Stimulated activated CD8-positive, alpha-beta memory T cell treated with anti-CD3 and anti-CD28 coated beads, Interleukin-4, amount 100 ng/mL, for 24 hours (primary cell): Measurements from ENCODE around the gene RNFT2.
"Not testable (repeated sequence)": the region's sequence is repeated elsewhere in the genome, so short reads cannot be mapped to it uniquely, and the experiment has no call there.

Source experiments
- DNase-seq: peaks from one replicate; pipeline ENCODE4 v3.0.0-alpha.2; 2020; ENCODE audit warnings: low read depth

The RNFT2 gene

DNA sequence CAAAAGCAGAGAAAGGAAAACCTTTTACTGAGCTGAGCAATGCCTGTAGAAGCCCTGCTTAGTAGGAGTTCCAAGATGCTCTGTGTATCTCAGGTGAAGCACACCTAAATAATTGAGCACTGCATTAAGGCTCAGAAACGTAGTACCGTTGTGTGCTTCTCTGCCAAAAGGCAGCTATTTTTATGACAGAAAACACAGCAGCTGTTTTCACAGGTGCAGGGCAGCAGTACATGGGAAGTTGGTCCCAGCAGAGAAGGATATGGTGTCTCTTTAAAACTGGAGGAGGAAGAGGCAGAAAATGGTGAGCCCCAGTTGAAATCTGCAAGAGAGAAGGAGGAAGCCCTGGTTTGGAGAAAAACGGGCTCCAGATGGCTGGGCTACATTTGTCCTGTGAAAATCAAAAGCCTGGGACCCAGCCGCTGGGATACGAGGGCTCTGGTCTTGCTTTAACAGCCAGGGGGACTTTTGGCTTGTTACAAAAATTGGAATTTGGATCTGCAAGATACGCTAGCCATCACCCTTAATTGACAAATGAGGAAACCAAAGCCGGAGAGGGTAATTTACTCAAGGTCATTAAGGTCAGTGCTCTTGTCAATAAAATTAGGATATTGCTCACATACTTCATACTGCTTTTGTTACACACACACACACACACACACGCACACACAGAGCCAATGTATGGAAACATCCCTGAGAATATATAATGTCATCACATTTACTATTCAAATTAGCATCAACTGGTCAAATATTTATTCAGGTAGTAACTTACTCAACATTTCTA, 27.6 kb upstream of the RNFT2 start:
- DNase-seq, result no peak

DNA sequence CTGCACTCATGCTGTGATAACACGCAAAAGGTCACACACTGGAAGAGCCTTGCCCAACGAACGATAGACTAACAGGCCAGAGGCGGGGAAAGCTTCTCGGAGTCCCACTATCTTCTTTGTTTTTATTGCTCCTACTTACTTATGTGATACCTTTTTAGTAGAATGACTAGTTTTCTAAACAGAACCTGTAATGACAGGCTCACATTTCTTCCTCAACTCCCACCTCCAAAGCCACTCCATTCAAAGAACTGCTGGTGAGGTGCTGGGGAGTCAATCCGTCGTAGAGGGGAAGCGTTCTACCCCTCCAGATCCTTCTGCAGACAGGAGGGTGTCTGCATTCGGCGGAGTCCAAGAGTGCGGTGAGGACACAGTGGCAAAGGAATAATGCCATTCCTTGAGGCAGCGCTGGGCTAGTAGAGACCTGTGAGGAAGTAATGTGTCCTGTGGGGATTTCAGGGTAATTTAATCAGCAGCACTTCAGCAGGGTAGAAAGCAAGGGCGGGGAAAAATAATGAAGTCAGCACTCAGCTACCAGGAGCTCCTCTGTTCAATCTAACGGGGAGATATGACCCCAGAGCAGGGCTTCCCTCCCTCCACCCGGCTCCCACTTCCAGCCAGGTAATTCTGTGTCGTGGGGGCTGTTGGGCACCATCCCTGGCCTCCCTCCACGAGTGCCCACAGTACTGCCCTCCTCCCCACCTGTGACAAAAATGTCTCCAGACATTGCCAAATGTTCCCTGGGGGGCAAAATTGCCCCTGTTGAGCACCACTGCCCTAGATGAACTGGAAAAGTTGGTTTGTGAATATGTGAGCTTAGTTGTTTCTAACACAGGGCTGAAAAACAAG, 25.4 kb upstream of the RNFT2 start:
- no peak for DNase-seq

GRCh38 chr12:116713527-116713926, 24.6 kb upstream of the RNFT2 start:
- DNase-seq, result no peak

GRCh38 chr12:116714175-116714574, 23.9 kb upstream of the RNFT2 start:
- no peak for DNase-seq

DNA sequence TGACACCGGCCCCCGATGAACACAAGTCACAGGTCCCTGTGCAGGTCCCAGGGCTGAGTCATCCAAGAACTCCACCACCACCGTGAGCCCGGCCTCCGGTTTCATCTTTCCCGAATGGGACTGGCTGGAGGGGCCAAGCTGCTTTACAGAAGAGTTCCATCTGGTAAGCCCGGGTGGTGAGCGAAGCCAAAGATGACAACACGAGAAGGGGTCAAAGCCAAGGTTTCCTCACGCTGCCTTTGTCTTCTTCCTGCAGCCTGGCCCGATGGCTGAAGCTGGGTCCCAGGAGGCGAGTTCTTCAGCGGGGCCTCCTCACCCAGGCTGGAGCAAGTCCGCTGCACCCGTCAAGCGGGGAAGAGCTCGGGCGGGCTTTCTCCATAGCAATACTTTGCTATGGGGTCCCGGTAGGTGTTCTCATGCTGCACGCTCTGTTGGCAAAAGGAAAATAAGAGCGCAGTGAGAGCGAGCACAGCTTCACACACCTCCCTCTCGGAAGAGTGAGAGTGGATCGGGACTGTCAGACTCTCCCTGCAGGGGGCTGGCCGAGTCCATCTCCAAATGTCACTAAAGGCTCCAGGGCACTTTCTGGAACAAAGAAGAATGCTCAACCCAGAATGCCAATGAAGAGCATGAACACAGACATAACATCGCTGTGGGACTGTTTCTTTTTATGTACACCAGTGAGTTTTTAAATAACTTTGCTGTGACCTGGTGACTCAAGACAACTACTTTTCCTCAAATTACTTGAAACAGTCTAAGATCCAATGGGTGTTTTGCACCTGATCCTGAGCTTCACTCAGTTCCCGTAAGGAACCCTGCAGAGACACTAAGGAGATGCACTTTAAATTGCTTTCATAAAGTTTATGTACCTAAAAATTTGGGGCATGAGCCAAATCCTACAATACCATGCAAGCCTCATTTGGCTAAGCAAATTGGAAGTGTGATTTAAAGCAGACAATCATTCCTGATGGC, 20.4 kb upstream of the RNFT2 start:
- DNase-seq, result no peak

DNA sequence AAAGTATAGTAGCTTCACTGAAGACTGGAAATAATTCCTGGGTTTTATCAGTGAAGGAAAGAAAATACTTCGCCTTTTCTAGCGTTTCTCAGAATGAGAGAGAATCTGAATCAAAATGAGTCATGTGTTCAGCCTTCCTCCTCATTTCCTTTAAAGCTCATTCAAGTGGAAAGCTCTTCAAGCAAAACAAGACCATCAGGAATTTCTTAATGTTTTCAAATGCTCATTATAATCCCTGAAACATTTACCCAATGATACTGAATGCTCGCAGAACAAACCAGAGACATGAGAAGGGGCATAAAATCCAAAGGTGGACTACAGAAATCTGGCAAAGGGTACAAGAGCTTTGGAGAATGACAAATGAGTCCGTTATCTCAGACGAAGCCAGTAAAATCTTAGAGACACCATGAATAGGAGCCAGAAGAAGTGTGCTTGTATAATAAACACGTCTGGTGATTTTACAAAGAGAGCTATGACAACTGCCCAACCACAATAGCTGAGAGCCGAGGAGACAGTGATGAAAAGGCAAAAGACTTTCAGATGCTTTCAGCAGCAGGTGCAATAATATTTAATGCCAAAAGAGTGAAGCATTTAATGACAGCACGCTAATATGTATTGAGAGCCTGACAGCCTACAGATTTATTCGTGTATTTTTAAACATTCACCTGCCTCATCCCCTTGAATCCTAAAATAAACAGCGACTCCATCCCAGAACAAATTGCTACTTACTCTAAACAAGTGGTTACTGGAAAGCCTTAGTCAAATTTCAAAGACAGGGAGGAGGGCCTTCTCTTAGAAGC, 19.3 kb upstream of the RNFT2 start:
- DNase-seq, result no peak

GRCh38 chr12:116719731-116720528, 18.2 kb upstream of the RNFT2 start:
- no peak for DNase-seq

DNA sequence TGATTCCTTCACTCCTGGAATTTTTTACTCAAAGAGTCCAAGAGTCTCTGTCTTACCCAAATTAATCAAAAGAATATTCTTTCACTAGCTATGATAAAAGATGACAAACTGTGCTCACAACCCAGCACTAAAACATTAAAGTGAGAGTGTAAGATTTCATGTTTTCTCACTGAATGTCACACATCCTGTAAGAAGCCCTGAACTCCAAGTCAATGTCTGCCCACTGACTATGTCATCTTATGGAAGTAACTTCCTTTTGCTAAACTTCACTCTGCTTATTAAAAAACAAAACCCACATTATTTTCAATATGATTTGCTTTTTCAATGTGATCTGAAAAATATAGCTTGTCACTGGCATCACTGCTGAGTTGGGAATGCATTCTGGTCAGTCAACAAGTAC, 15.9 kb upstream of the RNFT2 start:
- no peak for DNase-seq

DNA sequence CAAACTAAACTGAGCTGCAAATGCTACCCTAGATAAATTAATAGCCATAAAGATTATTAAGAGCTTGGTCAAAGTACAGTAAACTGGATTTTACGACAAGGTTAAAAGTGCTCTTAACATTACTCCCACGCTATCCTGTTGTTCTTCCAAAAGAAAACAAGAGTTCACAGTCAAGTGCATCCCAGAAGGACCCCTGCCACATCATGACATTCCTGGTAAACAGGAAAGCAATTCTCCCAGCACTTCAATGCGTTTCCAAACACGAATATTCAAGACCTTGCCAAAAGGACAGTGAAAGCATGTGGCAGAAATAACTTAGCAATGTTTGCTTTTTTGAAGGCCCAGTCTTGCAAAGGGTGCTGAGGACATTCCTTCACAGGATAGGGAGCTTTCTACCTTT, 11.4 kb upstream of the RNFT2 start:
- no peak for DNase-seq

DNA sequence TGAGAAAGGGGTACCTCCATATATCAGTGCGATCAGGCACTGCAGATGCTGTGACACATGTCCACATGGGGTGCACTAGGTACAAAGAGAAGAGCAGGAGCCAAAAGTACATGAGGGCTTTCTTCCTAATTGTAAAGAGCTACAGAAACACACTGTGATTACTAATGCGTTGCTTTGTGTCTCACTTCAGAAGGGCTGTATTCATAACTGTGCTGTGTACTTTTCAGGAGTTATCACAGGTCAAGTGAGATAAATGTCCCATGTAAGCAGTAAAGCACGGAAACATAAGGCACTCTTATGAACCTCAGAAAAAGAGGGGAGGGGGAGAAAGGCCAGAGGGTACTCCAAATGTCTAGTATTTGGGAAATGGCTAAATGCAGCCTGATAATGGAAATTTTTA, 10.9 kb upstream of the RNFT2 start:
- no peak for DNase-seq

DNA sequence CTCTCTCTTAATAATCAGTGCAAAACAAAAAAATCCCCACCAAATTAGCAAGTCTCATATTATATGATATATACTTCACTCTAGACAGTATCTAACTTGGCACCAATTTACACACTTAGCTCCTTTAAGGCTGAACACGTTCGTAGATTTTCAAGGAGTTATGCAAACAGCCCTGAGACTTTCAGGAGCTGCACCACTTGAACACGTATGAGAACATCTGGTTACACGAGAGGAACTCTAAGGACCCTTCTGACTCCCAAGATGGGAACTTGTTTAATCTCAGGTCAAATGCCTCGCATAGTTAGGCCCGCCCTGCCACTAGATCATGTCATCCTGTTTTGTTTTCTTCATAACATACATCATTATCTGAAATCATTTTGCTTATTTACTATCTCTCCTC, 10.2 kb upstream of the RNFT2 start:
- no peak for DNase-seq

DNA sequence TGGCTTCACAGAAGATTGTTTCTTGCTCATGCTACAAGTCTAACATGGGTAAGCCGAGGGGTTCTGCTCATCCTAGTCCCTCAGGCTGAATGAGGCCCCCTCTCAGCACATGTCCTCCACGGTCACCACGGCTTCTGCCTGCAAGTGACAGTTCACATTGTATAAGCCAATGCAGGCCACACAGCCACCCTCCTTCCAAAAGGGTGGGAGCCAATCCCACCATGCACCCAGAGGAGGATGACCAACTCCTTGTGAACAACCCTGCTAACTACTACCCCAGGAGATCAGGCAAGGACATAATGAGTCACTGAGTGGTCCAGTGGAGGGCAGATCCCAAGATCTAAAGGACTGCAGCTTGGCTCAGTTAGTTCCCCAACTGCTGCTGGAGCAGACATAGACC, 6.3 kb upstream of the RNFT2 start:
- DNase-seq, result no peak

- DNase-seq, result no peak
Observed at GRCh38 chr12:116734156-116734768, 3.9 kb upstream of the RNFT2 start.

- DNase-seq, result no peak
Observed at GRCh38 chr12:116735084-116735483, 3.0 kb upstream of the RNFT2 start.

- no peak for DNase-seq
Observed at GRCh38 chr12:116735951-116736599, 2.0 kb upstream of the RNFT2 start.

GRCh38 chr12:116736962-116737773, 947 bp upstream of the RNFT2 start:
- DNase-seq, result no peak

DNA sequence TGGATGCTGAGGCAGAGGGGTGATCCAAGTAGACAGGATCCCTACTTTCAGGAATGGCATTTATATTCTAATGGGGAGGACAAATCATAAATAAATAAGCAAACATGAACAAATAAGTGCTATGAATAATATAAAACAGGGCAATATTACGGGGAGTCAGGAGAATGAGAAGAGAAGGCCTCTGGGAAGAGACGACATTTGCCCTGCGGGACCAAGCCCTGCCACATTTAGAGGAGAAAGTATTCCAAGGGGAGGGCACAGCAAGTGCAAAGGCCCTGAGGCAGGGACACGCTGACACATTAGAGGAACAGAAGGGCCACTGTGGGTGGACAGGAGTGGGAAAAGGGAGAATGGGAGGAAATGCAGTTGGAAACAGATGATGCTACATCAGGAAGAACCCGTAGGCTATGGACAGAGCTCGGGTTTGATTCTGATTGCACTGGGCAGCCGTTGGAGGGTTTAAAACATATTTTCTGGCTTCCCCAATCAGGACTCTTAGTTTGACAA, 1.3 kb downstream of the RNFT2 start:
- DNase-seq, result no peak

DNA sequence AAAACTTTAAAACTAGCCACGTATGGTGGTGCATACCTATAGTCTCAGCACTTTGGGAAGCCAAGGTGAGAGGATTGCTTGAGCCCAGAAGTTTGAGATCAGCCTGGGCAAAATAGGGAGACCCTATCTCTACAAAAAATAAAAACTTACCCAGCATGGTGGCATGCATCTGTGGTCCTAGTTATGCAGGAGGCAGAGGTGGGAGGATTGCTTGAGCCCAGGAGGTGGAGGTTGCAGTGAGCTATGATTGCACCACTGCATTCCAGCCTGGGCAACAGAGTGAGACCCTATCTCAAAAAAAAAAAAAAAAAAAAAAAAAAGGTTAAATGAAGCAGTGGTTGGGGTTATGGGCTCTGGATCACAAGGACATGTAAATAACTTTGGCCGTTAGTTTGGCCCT, 4.7 kb downstream of the RNFT2 start:
- DNase-seq, result not testable (repeated sequence)

DNA sequence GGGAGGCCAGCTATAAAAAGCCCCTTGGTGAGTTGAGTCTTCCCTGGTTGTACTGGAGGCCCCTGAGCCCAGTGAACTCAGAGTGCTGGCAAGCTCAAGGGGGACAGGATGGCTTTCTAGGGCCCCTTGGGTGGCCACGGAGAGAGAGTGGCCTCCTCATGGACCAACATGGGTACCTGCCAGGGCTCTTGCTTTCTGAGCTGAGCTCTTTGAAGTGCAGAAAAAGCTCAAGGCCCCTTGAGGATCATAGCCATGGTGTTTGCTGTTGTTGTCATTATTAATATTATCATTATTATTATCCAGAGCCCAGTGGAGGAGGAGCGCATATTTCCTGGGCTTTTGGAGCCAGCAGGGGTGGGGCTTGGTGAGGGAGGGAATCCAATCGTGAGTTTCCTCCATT, 6.7 kb downstream of the RNFT2 start:
- no peak for DNase-seq
